Ascending aorta (tissue), 2 donors: Measurements from ENCODE around the gene PLCL2. TPM values are rescaled to one million over a fixed set of nuclear protein-coding genes. Genes with fewer than 3 reads are reported as not detected.

ENCODE experiments used
- DNase-seq, 2 donors: peaks; one replicate each; pipeline ENCODE4 v3.0.0-alpha.2; 2019; ENCODE audit warnings: low spot score in 2 of 2
- H3K27ac ChIP-seq, 2 donors: fragments of 200-600 bp; sonication (generic); one replicate each; pipeline ENCODE4 v1.5.1; 2016 to 2017; ENCODE audit warnings: mild to moderate bottlenecking in 1 of 2
- H3K27me3 ChIP-seq: fragments of 200-600 bp; sonication (generic); one replicate; pipeline ENCODE4 v1.5.1; 2017
- H3K36me3 ChIP-seq, 2 donors: fragments of 200-600 bp; sonication (generic); one replicate each; pipeline ENCODE4 v1.5.1; 2016
- H3K4me1 ChIP-seq, 2 donors: fragments of 200-600 bp; sonication (generic); one replicate each; pipeline ENCODE4 v1.5.1; 2016 to 2017; ENCODE audit warnings: mild to moderate bottlenecking in 1 of 2
- H3K4me3 ChIP-seq, 2 donors: fragments of 200-600 bp; sonication (generic); one replicate each; pipeline ENCODE4 v1.5.1; 2016 to 2017; ENCODE audit warnings: mild to moderate bottlenecking in 1 of 2
- H3K9me3 ChIP-seq, 2 donors: fragments of 200-600 bp; sonication (generic); one replicate each; pipeline ENCODE4 v1.5.1; 2016
- CTCF ChIP-seq, 3 experiments: fragments of 200-600 bp in 2 of 3; fragments of 450-650 bp in 1 of 3; sonication (generic) in 2 of 3; IDR thresholded peaks; one replicate each; pipeline ENCODE4 v1.5.1; 2016 to 2019; ENCODE audit warnings: antibody characterized with exemption in 3 of 3, mild to moderate bottlenecking in 1 of 3, moderate library complexity in 1 of 3
- intact Hi-C: fragments of 100-400 bp; cut with DNase I; formaldehyde crosslinking; loops from one replicate; pipeline ENCODE4 v1.15.1; 2023
- total RNA-seq: library from RNA; depleted of rRNA; stranded (reverse); fragments of >200 nt; gene quantifications from one replicate; pipeline ENCODE4 v1.1.0, GENCODE V29; 2016

The PLCL2 gene
- total RNA-seq, 1 donor from 2014 or later, result 2.9 TPM

DNA sequence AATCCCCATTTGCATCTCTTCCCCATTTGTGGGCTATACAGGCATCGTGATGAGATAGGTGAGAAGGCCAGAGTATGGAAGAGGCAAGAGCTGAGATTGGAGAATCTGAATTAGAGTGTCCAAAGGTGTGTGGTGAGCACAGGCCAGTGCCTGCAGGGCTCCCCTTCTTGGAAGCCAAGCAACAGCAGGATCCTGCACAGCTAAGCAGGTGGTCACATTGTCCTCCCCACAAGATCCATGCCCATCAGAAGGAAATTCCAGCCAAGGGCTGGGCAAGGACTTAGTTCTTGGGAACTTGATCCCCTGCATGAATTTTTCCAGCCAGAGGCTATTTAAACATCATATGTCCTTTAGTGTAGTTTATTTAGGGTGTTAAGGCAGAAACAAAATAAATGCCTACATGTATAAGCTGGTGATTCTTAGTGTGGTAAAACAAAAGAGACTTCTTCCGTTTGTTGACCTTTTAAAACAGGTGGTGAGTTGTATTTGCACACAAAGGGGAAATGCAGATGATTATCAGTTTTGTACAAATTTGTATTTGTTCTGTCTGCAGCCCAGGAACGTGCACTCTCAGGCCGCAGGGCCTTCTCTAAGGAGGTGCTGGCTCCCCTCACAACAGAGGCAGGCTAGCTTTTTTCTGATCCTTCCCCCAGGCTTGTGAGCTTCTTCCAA is 110.2 kb downstream of the PLCL2 start:
- Histone ChIP-seq H3K27ac (no peak overlapping the region), H3K36me3 (no peaks in the 10 kb centered on the region), H3K4me1 (no peaks in the 10 kb centered on the region), H3K27me3 (no peaks in the 10 kb centered on the region), H3K4me3 (no peak overlapping the region), H3K9me3 (no peaks in the 10 kb centered on the region)
- TF ChIP-seq CTCF (IDR thresholded peaks at IDR 0.05), result no peak
- no peak for DNase-seq
- intact Hi-C loops, result no loop called here

DNA sequence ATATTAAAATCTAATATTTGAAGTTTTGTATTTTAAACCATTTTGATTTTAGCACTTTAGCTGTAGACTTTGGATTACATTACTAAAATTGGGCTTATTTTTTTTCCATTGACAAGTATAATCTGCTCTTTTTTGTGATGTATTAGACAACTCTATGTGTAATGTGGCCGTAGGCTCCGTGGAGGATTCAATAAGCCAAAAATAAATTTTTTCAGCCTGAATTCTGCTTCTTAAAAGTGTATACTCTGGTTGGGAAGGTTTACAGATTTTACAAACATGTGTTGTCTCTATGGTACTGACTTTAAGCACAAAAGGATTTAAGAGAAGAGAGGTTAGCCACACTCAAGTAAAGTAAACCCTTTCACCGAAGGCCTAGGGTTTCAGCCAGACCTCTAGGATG is 110.8 kb downstream of the PLCL2 start:
- no peaks in the 10 kb centered on the region for H3K4me1 ChIP-seq

DNA sequence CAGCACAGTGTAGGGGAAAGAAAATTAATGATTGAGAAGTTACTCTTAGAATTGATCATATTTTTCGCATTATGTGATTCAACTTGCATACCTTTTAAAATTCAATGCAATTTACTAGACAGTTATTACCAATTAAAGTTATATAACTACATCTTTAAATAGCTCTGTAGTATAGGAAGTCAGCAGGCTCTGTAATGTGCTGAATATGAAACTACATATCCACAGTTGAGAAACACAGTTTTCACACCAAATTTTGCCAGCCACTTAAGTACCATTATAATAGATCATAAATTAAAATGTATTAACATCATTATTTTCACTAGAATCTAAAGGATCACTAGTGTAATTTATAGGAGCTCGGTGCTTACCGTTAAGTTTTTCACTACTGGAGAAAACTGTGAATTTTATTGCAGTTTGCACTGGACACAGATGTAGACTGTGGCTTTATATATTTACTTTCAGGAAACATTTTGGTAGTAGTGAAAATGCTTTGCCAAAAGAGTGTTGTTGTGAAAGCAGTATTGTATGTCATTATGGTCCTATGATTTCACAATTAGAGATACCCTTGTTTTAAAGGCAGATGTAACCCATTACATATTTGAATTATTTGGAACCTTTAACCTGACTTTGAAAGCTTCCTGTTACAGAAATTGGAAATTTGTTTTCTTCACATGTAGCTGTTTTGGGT is 113.6 kb downstream of the PLCL2 start:
- intact Hi-C loops, result no loop called here
- DNase-seq, result no peak
- no peaks in the 10 kb centered on the region for H3K4me1 ChIP-seq
- no peak overlapping the region for H3K27ac ChIP-seq
- peaks cover 0 to 11% of the 10 kb centered on the region in 2 donors for H3K9me3 ChIP-seq
- H3K27me3 ChIP-seq, result no peaks in the 10 kb centered on the region
- no peak overlapping the region for H3K4me3 ChIP-seq
- no peak for TF ChIP-seq CTCF (IDR thresholded peaks at IDR 0.05)
- no peaks in the 10 kb centered on the region for H3K36me3 ChIP-seq

More for the DNA sequence above, 110.8 kb downstream of the PLCL2 start:
- H3K27me3 ChIP-seq, result no peaks in the 10 kb centered on the region
- H3K36me3 ChIP-seq, result no peaks in the 10 kb centered on the region
- no peak overlapping the region for H3K4me3 ChIP-seq
- no peak for TF ChIP-seq CTCF (IDR thresholded peaks at IDR 0.05)
- H3K9me3 ChIP-seq, result no peaks in the 10 kb centered on the region
- H3K27ac ChIP-seq, result no peak overlapping the region
- intact Hi-C loops, result no loop called here
- DNase-seq, result no peak

GRCh38 chr3:16999161-16999560 is 114.4 kb downstream of the PLCL2 start:
- H3K4me3 ChIP-seq, result no peak overlapping the region

GRCh38 chr3:16999871-17000270 is 115.1 kb downstream of the PLCL2 start:
- H3K4me1 ChIP-seq, result no peaks in the 10 kb centered on the region
- H3K27ac ChIP-seq, result no peak overlapping the region
- no peak overlapping the region for H3K4me3 ChIP-seq
- H3K27me3 ChIP-seq, result no peaks in the 10 kb centered on the region
- H3K9me3 ChIP-seq, result peaks cover 0 to 11% of the 10 kb centered on the region in 2 donors
- DNase-seq, result no peak
- no peaks in the 10 kb centered on the region for H3K36me3 ChIP-seq
- intact Hi-C loops, result no loop called here
- TF ChIP-seq CTCF (IDR thresholded peaks at IDR 0.05), result no peak

More at GRCh38 chr3:16999161-16999560, 114.4 kb downstream of the PLCL2 start:
- Histone ChIP-seq H3K4me1 (no peaks in the 10 kb centered on the region), H3K9me3 (peaks cover 0 to 11% of the 10 kb centered on the region in 2 donors), H3K27ac (no peak overlapping the region), H3K27me3 (no peaks in the 10 kb centered on the region), H3K36me3 (no peaks in the 10 kb centered on the region)
- TF ChIP-seq CTCF (IDR thresholded peaks at IDR 0.05), result no peak
- intact Hi-C loops, result no loop called here
- DNase-seq, result no peak
